Measurements from ENCODE around the gene CREBL2. TPM values are rescaled to one million over a fixed set of nuclear protein-coding genes. Genes with fewer than 3 reads are reported as not detected.
"Not testable (repeated sequence)": the region's sequence is repeated elsewhere in the genome, so short reads cannot be mapped to it uniquely, and the experiment has no call there.

CREBL2 gene, protein sequence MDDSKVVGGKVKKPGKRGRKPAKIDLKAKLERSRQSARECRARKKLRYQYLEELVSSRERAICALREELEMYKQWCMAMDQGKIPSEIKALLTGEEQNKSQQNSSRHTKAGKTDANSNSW
- total RNA-seq: 30.9 and 38.5 TPM in 2 replicates

DNA sequence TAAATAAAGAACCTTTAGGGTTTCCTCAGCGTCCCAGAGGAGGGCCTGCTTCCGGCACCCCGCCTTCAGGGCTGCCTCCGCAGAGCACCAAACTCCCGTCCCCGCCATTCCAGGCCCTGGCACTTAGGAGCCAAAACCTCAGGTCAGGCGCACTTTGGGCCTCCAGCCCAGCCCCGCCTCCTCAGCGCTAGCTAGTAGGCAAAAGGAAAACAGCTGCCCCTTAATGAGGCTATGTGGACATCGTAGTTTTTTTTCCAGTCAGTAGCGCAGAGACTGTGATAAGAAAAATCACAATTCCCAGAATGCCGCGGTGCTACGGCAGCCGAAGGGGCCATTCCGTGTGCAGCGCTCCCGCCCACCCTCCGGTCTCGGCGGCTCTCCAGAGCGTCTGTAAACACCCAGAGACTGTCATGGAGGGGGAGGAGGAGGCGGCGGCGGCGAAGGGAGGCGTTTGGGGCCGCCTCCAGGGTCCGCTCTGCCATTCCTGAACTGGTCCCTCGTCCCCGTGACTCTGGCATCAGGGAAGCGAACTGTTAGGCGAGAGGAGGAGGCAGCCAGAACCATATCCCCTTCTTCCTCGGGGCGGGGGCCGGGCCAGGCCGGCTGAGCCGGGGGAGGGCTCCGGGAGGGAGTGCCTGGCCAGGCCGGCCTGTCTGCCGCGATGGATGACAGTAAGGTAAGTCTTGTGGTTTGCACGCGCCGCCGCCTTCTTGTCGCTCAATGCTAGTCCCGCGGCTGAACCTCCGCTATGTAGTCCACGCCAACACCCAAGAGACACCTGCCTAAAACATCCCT lies at the start of gene CREBL2:
Gene CREBL2, plus strand, starts transcription at position 365 of the 795 bp plus-strand sequence. Its CDS starts 297 bp downstream, at position 662.
- peak; percentile 96 to 97 for DNase-seq (ENCODE audit: low read depth in 2 of 2)

DNA sequence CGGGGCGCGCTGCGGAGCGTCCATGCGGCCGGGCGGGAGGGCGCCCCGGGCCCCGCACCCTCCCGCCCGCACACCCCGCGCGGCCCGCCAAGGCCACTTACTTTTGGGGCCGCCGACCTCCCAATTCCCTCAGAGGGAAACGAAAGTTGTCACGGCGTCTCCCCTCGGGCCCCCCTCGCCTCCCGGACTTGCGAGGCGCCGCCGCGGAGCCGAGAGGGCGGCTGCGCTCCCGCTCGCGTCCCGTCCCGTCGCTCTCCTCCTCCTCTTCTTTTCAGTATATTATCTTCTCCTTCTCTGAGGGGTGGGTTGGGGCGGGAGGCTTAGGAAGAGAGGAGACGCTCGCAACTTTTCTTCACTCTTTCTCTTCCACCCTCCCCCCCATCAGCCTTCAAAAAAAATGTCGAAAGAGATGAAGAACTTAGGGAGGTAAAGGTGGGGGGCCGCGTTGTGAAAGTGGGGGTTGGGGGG lies 49.6 kb upstream of the CREBL2 start:
- DNase-seq (ENCODE audit: low read depth in 2 of 2): peak; percentile 41 to 58

DNA sequence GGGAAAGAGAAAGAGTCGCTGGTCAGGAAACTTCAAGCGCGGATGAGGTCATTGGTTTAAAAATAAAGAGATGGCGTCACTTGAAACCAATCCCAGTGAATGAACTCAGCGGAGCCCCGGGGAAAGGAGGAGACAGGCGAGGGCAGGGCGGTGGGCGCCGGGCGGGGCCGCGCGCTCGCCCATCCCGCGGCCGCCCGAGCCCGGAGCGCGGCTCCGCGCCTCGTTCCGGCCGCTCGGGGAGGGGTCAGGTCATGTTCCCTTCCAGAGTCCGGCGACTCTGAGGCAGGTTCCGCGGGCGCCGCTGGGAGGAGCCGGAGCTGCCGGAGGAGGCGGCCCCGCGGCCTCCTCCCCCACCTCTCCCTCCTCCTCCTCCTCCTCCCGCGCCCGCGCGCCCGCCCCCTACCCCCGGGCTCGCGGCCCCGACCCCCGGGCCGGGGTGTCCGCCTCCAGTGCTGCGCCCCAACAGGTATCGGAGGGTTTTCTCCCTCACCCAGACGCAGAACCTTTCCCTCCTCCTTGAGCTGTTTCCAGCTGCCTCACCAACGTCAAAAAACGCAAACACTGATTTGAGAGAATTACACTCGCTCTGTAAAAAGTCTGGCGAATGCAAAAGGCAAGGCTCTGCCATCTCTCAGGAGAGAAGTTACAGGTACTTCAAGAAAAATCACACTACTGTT lies 49.0 kb upstream of the CREBL2 start, which contains the start of gene DUSP16:
Gene DUSP16, minus strand, starts transcription at position 279 of the 677 bp plus-strand sequence. CDS start 41,765 bp downstream, outside the sequence.
- DNase-seq (ENCODE audit: low read depth in 2 of 2): peak; percentile 95 to 97

DNA sequence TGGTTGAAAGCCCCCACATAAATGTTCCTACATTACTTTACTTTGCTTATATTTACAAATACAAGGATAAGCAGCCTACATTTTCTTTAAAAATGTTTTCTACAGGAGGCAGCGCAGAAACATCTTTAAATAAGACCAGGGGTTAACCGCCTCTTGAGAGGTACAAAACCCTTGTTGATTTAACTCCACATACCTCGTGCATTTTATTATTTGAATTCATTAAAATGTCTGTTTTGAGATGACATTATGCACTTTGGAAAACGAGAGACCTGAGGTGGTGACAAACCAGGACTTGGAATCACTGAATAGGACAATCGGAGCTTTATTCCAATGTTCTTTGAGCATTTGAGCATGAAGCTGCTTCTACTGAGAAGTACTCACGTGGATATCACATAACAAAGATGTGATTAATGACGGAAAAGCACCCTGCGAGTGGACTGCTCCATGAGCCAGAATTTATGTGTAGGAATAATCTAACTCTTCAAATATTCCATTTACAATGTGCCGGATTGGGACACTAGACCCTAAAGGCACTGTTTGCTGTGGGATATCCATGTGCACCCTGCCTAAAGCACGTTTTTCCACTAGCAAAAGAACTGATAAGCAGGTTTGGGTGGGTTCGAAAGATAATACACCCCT lies 48.3 kb upstream of the CREBL2 start:
- DNase-seq (ENCODE audit: low read depth in 2 of 2): peak; percentile 45 to 57

DNA sequence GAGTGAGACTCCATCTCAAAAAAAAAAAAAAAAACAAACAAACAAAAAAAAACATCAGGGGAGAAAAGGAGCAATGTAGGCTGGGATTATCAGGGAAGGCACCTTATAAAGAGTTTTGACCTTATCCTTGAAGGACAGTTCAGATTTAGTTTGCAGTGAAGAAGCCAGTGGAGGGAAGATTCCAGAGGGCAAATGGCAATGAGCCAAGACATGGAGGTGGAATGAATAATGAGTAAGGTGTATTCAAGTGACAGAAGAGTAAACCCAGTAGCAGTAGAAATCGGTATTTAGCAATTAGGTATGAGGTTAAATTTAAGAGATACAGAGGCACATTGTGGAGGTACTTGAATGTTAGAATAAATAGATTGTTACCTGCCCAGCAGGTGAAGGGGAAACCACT lies 46.8 kb upstream of the CREBL2 start:
- DNase-seq (ENCODE audit: low read depth in 2 of 2): no peak

DNA sequence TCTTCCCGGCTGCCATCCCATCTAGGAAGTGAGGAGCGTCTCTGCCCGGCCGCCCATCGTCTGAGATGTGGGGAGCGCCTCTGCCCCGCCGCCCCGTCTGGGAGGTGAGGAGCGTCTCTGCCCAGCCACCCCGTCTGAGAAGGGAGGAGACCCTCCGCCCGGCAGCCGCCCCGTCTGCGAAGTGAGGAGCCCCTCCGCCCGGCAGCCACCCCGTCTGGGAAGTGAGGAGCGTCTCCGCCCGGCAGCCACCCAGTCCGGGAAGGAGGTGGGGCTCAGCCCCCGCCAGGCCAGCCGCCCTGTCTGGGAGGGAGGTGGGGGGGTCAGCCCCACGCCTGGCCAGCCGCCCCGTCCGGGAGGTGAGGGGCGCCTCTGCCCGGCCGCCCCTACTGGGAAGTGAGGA lies 45.7 kb upstream of the CREBL2 start:
- not testable (repeated sequence) for DNase-seq (ENCODE audit: low read depth in 2 of 2)

DNA sequence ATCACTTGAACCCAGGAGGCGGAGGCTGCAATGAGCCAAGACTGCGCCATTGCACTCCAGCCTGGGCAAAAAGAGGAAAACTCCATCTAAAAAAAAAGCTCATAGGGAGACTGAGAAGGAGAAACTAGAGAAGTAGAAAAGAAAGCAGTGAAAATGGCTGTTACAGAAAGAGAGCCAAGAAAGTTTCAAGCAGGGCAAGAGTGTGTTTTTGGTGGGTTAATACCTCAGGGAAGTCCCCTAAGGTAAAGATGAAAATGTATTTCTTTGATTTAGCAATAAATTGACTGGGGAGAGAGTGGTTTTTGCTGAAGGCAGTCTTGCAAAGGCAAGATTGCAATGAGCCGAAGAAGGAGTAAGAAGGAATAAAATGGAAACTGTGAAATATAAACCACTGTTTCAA lies 39.0 kb upstream of the CREBL2 start:
- DNase-seq (ENCODE audit: low read depth in 2 of 2): no peak

DNA sequence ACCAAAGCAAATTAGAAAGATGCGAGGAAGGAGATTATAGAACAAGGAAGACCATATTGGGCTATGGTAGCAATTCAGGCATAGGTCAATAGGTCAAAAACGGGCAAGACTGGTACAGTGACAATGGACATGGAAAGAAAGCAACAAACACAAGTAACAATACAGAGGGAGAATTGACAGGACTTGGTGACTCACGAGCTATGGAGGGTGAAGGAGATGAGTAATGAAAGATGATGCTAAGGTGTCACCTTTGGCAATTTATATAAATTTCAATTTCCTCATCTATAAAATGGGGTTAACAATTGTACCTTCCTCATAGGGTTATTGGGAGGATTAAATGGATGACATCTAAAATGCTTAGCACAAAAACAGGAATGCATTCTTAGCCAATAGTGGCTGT lies 33.9 kb upstream of the CREBL2 start:
- no peak for DNase-seq (ENCODE audit: low read depth in 2 of 2)

DNA sequence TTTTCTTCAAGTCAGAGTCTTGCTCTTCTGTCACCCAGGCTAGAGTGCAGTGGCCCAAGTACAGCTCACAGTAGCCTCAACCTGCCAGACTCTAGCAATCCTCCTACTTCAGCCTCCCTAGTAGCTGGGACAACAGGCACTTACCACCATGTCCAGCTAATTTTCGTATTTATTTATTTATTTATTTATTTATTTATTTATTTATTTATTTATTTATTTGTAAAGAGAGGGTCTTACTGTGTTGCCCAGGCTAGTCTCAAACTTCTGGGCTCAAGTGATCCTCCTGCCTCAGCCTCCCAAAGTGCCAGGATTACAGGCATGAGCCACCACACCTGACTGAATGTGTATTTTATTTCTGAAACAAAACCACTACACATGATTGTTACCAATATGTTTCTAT lies 31.0 kb upstream of the CREBL2 start:
- DNase-seq (ENCODE audit: low read depth in 2 of 2): not testable (repeated sequence)

DNA sequence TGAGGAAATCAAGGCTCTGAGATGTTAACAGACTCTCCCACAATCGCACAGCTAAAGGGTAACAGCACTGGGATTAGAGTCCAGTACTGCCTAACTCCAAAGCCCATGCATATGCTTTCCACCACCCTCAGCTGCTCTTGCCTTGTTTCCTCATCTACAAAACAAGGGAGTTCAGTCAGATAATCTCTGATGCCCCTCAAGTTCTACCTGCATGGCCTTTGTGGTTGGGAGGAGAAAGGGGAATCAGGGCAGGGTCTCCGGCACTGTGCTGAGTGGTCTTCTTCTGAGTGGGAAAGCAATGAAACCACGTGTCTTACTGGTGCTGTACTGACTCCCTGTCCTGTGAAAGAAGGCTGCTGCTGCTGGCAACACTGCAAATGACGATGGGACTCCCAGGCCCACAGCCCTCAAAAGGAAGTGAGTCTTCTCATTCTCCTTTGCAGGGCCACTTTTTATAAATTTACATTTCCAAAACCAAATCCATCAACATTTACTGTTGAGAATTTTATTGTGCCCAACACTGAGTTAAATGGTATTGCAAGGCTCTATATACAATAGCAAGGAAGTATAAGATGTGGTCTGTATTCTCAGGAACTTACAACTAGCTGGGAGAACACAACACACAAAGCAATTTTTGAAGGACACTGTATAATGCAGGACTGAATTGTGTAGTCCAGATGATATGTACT lies 29.3 kb upstream of the CREBL2 start:
- no peak for DNase-seq (ENCODE audit: low read depth in 2 of 2)

DNA sequence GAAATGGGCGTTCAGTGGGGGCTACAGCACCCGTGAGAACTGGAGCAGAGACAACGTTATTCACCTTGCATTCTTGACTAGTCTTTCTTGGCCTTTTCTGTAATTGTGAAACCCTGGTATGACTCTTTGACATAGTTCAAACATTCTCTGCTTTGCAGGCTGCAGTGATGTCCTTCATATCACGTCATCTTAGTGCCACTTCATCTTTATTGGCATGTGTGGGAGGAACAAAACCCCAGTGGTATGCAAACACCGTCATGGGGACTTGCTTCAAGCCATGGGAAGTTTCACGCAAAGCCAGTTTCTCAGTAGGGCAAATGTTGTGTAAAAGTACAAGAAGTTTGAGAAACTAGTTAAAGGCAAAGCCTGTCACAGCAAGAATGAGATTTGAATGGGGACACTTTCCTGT lies 28.8 kb upstream of the CREBL2 start:
- no peak for DNase-seq (ENCODE audit: low read depth in 2 of 2)

DNA sequence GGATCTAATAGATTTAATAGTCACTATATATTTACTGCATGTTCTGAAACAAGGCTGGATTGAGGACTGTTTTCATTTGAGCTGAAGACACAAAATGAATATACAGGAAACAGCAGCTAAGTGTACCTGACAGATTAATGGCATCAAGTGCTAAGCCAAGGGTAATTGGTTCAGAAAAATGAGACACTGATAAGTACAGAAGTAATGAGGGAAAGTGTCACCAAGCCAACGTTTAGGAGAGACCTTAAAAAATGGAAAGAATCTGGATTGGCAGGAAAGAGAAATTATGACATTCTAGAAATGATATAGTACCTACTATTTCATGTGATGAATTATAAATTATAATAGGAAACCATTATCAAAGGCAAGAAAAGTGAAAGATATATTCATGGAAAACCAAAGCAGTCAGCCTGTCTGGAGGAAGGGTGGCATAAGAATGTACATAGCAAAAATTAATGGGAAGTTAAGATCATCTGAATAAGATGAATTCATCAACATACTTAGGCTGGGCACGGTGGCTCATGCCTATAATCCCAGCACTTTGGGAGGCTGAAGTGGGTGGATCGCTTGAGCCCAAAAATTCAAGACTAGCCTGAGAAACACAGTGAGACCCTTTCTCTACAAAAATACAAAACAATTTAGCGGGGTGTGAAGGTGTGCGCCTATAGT lies 28.0 kb upstream of the CREBL2 start:
- no peak for DNase-seq (ENCODE audit: low read depth in 2 of 2)

DNA sequence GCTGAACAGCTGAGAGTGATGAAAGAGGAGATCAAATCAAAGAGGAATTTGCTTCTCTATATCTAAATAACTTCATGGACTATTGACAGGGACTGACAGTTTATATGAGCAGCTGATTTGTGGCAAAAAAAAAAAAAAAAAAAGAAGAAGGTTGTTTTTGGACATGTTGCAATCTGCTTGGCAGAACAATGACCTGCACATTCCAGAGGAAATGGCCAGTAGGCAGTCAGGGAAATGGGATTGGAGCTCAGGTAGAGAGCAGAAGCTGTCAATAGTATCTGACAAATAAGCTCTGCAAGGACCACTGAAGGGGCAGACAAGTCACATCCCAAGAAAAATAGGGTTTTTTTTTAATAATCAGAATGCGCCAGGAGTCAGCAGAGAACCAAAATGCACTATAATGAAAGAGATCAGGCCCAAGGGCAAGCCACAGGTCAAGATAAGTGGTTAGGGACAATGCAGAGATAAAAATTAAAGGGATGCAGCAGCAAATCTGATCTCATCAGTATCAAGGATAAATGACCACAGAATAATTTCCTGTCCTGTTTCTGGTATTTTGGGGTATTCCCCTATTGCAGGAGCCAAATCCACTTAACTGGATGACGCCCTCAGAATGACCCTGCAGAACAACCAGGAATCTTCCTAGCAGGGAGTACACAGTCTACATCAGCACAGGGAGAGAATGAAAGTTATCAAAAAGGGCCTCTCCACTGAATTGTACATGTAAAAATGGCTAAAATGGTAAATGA lies 26.4 kb upstream of the CREBL2 start:
- DNase-seq (ENCODE audit: low read depth in 2 of 2): peak; percentile 14 to 73

DNA sequence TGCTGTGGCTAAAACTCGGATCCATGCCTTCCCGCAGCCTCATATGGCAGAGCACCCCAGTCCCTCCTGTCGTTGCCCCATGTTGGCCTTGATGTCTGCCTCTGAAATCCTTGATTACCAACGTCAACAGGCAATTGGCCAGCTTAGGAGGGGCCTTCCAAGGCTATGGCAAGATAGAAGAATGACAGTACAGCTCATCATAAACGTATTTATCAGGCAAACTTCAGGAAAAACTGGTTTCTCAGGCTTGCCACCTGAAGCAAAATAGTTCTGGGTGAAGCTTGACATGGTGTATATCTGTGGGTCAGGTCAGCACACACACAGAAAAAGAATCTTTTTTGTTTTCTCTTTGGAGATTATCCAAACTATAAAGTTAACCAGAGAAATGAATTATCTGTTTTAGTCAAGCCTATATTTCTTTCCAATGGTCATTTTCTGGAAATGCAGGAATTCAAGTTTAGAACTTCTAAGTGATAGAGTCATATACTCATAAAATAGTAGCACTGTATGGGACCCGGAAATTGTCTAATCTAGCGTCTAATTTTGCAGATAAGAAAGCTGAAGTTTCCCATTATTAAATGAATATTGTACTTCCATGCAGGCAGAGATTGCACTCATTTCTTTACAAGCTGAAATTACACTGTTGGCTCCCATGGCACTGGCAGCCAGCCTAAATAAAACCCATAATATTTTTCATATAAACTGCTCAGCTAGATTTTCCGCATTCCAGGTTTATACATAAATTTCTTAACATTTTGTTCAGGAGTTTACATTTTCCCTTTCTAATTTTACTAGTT lies 24.6 kb upstream of the CREBL2 start:
- DNase-seq (ENCODE audit: low read depth in 2 of 2): no peak

DNA sequence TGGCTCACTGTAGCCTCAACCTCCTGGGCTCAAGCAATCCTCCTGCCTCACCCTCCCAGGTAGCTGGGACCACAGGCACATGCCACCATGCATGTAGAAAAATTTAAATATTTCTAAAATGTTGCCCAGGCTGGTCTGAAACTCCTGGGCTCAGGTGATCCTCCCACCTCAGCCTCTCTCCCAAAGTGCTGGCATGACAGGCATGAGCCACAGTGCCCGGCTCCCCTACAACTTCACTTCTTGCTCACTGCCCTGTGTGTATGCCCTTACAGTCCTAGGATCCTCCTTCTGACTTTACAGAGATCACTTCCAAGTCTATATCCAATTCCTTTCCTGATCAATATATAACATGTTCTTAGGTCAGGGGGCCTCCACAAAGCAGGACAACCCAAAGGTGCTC lies 23.8 kb upstream of the CREBL2 start:
- no peak for DNase-seq (ENCODE audit: low read depth in 2 of 2)

DNA sequence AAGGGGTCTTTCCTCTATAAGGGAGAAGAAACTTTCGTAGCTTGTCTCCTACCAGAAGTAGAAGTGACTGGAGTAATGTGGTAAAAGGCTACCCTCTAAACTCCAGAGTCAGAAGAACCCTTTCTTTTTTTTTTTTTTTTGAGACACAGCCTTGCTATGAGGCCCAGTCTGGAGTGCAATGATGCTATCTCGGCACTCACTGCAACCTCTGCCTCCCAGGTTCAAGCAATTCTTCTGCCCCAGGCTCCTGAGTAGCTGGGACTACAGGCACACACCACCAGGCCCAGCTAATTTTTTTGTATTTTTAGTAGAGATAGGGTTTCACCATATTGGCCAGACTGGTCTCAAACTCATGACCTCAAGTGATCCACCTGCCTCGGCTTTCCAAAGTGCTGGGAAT lies 23.2 kb upstream of the CREBL2 start:
- not testable (repeated sequence) for DNase-seq (ENCODE audit: low read depth in 2 of 2)

DNA sequence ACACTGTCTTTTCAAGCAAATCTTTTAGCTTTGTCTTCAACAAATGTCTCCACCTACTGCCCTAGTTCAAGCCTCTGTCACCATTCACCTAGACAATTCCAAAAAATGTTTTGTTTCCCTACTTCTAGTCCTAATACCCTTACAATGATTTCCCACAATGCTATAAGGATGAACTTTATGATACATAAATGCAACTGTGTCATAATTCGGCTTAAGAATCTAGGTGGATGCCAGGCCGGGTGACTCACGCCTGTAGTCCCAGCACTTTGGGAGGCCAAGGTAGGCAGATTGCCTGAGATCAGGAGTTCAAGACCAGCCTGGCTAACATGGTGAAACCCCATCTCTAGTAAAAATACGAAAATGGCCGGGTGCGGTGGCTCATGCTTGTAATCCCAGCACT lies 20.7 kb upstream of the CREBL2 start:
- DNase-seq (ENCODE audit: low read depth in 2 of 2): no peak

DNA sequence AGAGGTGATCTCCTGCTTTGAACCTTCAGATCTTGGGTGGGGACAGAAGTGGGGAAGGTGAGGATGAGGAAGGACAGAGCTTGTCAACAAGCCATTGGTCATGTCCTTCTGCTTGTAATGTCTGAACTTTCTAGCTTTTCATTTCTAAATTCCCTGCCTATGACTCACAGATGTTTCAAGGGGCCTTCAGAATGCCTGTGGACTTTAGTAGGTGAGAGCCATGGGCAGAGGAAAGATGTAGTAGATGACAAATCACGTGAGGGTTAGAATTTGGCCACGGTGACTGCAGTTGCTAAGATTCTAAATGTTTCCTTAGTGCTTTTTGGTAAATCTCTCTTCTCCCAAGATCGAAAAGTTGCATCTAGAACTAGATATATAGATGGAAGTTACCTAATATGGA lies 18.7 kb upstream of the CREBL2 start:
- no peak for DNase-seq (ENCODE audit: low read depth in 2 of 2)

DNA sequence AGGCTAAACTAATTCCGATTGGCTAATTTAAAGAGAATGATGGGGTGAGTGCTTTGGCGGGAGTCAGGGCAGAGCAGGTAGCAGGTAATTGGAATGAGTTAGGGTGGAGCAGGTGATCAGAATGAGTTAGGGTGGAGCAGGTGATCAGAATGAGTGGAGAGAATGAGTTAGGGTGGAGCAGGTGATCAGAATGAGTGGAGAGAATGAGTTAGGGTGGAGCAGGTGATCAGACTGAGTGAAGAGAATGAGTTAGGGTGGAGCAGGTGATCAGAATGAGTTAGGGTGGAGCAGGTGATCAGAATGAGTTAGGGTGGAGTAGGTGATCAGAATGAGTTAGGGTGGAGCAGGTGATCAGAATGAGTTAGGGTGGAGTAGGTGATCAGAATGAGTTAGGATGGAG lies 15.7 kb upstream of the CREBL2 start:
- DNase-seq (ENCODE audit: low read depth in 2 of 2): not testable (repeated sequence)

Measured in lung microvascular endothelial cell (primary cell).